A673 (cell line): Measurements from ENCODE around the gene LEP. TPM values are rescaled to one million over a fixed set of nuclear protein-coding genes. Genes with fewer than 3 reads are reported as not detected.
"Not testable (repeated sequence)": the region's sequence is repeated elsewhere in the genome, so short reads cannot be mapped to it uniquely, and the experiment has no call there.

Experiments
- BruUV-seq: library from RNA; stranded (reverse); fragments of 400-500 nt; replicated peaks from 2 replicates; lab custom pipeline; 2021; lab: Mats Ljungman, UMichigan
- CTCF ChIA-PET: fragments of 300-600 bp; sonication (Branson Sonifier 250); formaldehyde crosslinking; loops from one replicate; lab custom pipeline; 2022; ENCODE audit warnings: antibody characterized with exemption; lab: Charles Lee
- POLR2A ChIA-PET: fragments of 300-600 bp; sonication (Branson Sonifier 250); formaldehyde crosslinking; loops from one replicate; lab custom pipeline; 2022; ENCODE audit warnings: antibody characterized with exemption; ENCODE audit not compliant: low non-redundant PET; lab: Charles Lee
- DNase-seq: peaks from one replicate; pipeline ENCODE4 v3.0.0-alpha.2; 2015; ENCODE audit warnings: low spot score
- H3K27ac ChIP-seq: fragments of 200-600 bp; sonication (generic); 2 replicates; pipeline ENCODE4 v1.5.1; 2016; ENCODE audit warnings: mixed run types, low read depth, mild to moderate bottlenecking, mixed read lengths, antibody characterized with exemption, low read length; ENCODE audit not compliant: poor library complexity, severe bottlenecking
- H3K27me3 ChIP-seq: fragments of 200-600 bp; sonication (generic); replicated peaks from 2 replicates; pipeline ENCODE4 v1.6.1; 2017; ENCODE audit warnings: mixed run types, low read depth, mild to moderate bottlenecking, mixed read lengths, antibody characterized with exemption, low read length; ENCODE audit not compliant: insufficient read depth, poor library complexity
- H3K36me3 ChIP-seq: fragments of 200-600 bp; sonication (generic); 2 replicates; pipeline ENCODE4 v1.6.1; 2016; ENCODE audit warnings: mixed run types, mild to moderate bottlenecking, mixed read lengths, antibody characterized with exemption, low read length; ENCODE audit not compliant: insufficient read depth, poor library complexity, severe bottlenecking
- H3K4me1 ChIP-seq: fragments of 200-600 bp; sonication (generic); 2 replicates; pipeline ENCODE4 v1.6.1; 2017; ENCODE audit warnings: mixed run types, mild to moderate bottlenecking, mixed read lengths, antibody characterized with exemption, low read length; ENCODE audit not compliant: insufficient read depth, poor library complexity, severe bottlenecking
- H3K4me3 ChIP-seq: fragments of 200-600 bp; sonication (generic); 2 replicates; pipeline ENCODE4 v1.5.1; 2016; ENCODE audit warnings: low read depth, mixed run types, mild to moderate bottlenecking, mixed read lengths, low read length; ENCODE audit not compliant: poor library complexity, severe bottlenecking
- H3K9me3 ChIP-seq: fragments of 200-600 bp; sonication (generic); 2 replicates; pipeline ENCODE4 v1.6.1; 2016; ENCODE audit warnings: mixed run types, low read depth, mild to moderate bottlenecking, mixed read lengths, antibody characterized with exemption, low read length; ENCODE audit not compliant: poor library complexity, severe bottlenecking
- EZH2 ChIP-seq: fragments of 200-600 bp; sonication (generic); IDR thresholded peaks from 2 replicates; pipeline ENCODE4 v1.6.1; 2017; ENCODE audit warnings: borderline replicate concordance, low read depth, mild to moderate bottlenecking, mixed read lengths, antibody characterized with exemption, low read length; ENCODE audit not compliant: poor library complexity, severe bottlenecking
- intact Hi-C: fragments of 100-400 bp; cut with micrococcal nuclease; formaldehyde crosslinking; loops from one replicate; pipeline ENCODE4 v1.10.0; 2022; ENCODE audit not compliant: unreplicated experiment
- total RNA-seq: library from RNA; stranded (reverse); gene quantifications from 2 replicates; pipeline ENCODE4 v1.2.3, GENCODE V29; 2021
- TF ChIP-seq, protein P1 (sequence below): fragments of 300-800, 200-600 bp; sonication (generic); conservative IDR thresholded peaks from 2 replicates; pipeline ENCODE4 v1.5.1; 2017; ENCODE audit warnings: low read depth, mild to moderate bottlenecking, antibody characterized with exemption, low read length, moderate library complexity, mixed read lengths

LEP gene
- total RNA-seq, 1 experiment from 2014 or later: not detected

DNA sequence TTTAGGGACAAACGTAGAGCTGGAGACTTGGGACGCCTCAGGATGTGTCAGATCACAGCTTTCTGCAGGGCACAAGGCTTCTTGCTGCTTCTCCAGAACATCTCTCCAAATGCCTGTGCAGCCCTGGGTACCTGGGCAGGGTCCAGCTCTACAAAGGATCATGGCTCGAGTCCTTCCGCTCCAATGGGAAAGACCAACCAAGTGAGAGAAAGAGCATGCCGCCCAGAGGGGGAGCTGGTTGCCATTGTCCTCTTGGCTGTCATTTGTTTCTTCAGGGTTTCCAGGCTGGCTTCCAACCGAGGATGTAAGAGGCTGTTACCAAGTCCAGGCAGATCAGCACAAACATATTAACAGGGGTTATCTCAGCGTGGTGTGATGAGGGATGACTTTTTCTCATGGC lies 5.6 kb upstream of the LEP start:
- no peak overlapping the region for H3K27ac ChIP-seq

DNA sequence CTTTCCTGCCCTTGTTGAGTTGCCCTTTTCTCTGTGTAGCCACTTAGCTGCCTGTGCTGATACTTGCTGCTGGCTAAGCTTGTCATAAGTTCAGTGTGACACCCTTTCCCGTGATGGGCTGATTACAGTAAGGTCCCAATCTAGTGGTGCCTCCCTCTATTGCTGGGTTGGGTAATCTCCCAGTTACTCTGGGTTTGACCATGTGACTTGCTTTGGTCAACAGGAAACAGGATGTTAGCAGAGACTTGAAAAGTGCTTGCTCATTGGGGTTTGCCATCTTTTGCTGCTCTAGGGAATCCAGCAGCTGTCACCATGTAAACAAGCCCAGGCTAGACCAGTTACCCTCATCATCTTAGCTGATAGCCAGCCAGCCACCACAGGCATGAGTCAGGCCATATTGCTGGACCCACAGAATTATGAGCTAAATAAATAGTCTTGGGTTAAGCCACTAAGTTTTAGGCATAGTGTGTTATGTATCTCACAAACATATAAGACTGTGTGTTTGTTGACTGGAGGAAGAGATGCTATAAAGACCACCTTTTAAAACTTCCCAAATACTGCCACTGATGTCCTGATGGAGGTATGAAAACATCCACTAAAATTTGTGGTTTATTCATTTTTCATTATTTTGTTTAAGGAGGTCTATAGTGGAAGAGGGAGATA lies 4.0 kb upstream of the LEP start:
- Histone ChIP-seq H3K27ac (no peak overlapping the region), H3K27me3 (no peaks in the 10 kb centered on the region), H3K4me1 (no peaks in the 10 kb centered on the region), H3K4me3 (no peak overlapping the region), H3K36me3 (no peaks in the 10 kb centered on the region), H3K9me3 (peaks cover 6% of the 10 kb centered on the region)
- TF ChIP-seq, protein P1, sequence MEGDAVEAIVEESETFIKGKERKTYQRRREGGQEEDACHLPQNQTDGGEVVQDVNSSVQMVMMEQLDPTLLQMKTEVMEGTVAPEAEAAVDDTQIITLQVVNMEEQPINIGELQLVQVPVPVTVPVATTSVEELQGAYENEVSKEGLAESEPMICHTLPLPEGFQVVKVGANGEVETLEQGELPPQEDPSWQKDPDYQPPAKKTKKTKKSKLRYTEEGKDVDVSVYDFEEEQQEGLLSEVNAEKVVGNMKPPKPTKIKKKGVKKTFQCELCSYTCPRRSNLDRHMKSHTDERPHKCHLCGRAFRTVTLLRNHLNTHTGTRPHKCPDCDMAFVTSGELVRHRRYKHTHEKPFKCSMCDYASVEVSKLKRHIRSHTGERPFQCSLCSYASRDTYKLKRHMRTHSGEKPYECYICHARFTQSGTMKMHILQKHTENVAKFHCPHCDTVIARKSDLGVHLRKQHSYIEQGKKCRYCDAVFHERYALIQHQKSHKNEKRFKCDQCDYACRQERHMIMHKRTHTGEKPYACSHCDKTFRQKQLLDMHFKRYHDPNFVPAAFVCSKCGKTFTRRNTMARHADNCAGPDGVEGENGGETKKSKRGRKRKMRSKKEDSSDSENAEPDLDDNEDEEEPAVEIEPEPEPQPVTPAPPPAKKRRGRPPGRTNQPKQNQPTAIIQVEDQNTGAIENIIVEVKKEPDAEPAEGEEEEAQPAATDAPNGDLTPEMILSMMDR: no peak
- TF ChIP-seq EZH2: no peak
- POLR2A ChIA-PET: no interaction called here
- CTCF ChIA-PET: no interaction called here
- DNase-seq: peak; percentile 27
- intact Hi-C loops: no loop called here
- BruUV-seq: no TSS peak

More for the DNA sequence above, 5.6 kb upstream of the LEP start:
- no peak for DNase-seq
- no peaks in the 10 kb centered on the region for H3K4me1 ChIP-seq
- no peaks in the 10 kb centered on the region for H3K27me3 ChIP-seq
- POLR2A ChIA-PET: no interaction called here
- intact Hi-C loops: no loop called here
- H3K4me3 ChIP-seq: no peak overlapping the region
- no TSS peak for BruUV-seq
- CTCF ChIA-PET: no interaction called here
- H3K9me3 ChIP-seq: peaks cover 6% of the 10 kb centered on the region
- no peaks in the 10 kb centered on the region for H3K36me3 ChIP-seq
- TF ChIP-seq, protein P1: no peak
- no peak for TF ChIP-seq EZH2

DNA sequence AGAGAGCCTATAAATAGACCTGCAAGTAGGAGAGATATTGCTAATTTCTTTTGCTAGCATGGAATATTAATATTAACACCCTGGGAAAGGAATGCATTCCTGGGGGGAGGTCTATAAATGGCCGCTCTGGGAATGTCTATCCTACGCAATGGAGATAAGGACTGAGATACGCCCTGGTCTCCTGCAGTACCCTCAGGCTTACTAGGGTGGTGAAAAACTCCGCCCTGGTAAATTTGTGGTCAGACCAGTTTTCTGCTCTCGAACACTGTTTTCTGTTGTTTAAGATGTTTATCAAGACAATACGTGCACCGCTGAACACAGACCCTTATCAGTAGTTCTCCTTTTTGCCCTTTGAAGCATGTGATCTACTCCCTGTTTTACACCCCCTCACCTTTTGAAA lies 1.9 kb upstream of the LEP start:
- H3K4me1 ChIP-seq, H3K9me3 ChIP-seq, intact Hi-C loops, POLR2A ChIA-PET, BruUV-seq, H3K4me3 ChIP-seq, DNase-seq, CTCF ChIA-PET, H3K27me3 ChIP-seq, H3K36me3 ChIP-seq, H3K27ac ChIP-seq: not testable (repeated sequence)

DNA sequence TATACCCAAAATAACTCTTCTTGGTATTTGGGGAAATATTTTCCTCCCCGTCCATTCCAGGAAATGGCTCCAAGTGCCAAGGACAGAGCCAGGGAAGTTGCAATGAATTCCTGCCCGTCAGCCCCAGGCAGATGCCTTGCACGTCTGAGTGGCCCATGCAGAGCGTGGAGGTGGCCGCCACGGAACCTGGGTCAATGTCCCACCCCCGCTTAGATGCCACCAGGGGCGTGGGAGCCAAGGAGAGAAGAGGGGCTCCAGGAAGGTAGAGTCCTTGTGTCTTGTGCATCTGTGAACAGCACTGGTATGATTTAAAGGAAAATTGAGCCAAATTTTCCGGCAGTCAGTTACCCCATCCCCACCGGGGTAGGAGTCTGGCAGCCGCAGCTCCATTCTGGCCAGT lies 1.6 kb downstream of the LEP start:
- no peaks in the 10 kb centered on the region for H3K27me3 ChIP-seq
- CTCF ChIA-PET: no interaction called here
- no peaks in the 10 kb centered on the region for H3K4me1 ChIP-seq
- BruUV-seq: no TSS peak
- TF ChIP-seq, protein P1: no peak
- TF ChIP-seq EZH2: no peak
- POLR2A ChIA-PET: no interaction called here
- no peak overlapping the region for H3K4me3 ChIP-seq
- no peaks in the 10 kb centered on the region for H3K36me3 ChIP-seq
- no peak for DNase-seq
- intact Hi-C loops: no loop called here
- no peak overlapping the region for H3K27ac ChIP-seq
- peaks cover 6% of the 10 kb centered on the region for H3K9me3 ChIP-seq
